Activated naive CD4-positive, alpha-beta T cell treated with anti-CD3 and anti-CD28 coated beads, Interleukin-2, amount 10 ng/mL, durations not matched to agents 7 days and 5 days (primary cell): ENCODE measurements around the gene INSRR.

ENCODE experiments used
- CTCF ChIA-PET: fragments of 350-600 bp; sonication (Branson Sonifier 250); formaldehyde crosslinking; loops from one replicate; lab custom pipeline; 2021; ENCODE audit warnings: antibody characterized with exemption; lab: Charles Lee
- DNase-seq: peaks from one replicate; pipeline ENCODE4 v3.0.0-alpha.2; 2020
- H3K27ac Mint-ChIP-seq: one replicate; pipeline ENCODE4 v1.8.0; 2021; ENCODE audit warnings: mild to moderate bottlenecking, moderate library complexity, mixed read lengths
- H3K27me3 Mint-ChIP-seq: one replicate; pipeline ENCODE4 v1.8.0; 2021; ENCODE audit warnings: mild to moderate bottlenecking, mixed read lengths
- H3K36me3 Mint-ChIP-seq: one replicate; pipeline ENCODE4 v1.8.0; 2021; ENCODE audit warnings: mixed read lengths
- H3K4me1 Mint-ChIP-seq: one replicate; pipeline ENCODE4 v1.8.0; 2021; ENCODE audit warnings: mixed read lengths
- H3K4me3 Mint-ChIP-seq: one replicate; pipeline ENCODE4 v1.8.0; 2021; ENCODE audit warnings: mild to moderate bottlenecking, moderate library complexity, mixed read lengths
- H3K9me3 Mint-ChIP-seq: one replicate; pipeline ENCODE4 v1.8.0; 2021; ENCODE audit warnings: mixed read lengths

INSRR gene

DNA sequence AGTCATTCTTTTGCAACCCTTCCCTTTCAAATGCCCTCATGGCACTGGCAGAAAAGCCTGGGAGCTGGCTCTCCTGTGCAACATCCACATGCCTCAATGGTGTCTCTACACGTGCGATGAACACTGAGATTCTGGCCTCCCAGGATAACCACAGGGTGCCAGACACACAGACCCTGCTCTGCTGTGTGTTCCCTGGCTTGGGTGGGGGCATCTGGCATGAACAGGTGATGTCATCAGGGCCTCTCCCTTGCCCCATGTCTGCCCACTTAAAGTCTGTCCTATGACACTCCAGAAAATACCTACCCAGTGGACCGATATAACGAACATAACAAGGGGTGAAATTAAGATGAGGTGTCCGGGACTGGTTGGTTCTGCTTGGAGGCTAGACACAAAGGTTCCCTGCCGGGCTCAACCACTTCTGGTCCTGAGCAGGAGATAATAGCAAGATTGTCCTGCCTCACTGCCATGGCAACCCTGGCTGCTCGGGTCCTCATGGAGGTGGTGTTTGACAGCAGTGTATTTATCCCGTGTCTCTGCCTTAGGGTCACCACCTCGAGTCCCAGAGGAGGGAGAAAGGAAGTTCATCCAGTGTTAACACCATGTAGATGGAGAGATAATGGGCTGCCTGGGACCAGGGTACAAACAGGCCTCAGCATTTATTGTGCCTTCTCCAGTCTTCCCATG, 19.3 kb downstream of the INSRR start:
- no peaks in the 10 kb centered on the region for H3K36me3 Mint-ChIP-seq
- CTCF ChIA-PET: interaction anchor here (0.6 to 6.6 kb wide), 21 partner anchors 9 to 113 kb away, joined by 3 to 191 read pairs (median 10); partner anchors contain the start of genes INSRR, NTRK1, PEAR1 and SH2D2A
- no peak for DNase-seq
- H3K27me3 Mint-ChIP-seq: peaks cover 82% of the 10 kb centered on the region
- no peak overlapping the region for H3K4me3 Mint-ChIP-seq
- peaks cover 31% of the 10 kb centered on the region for H3K4me1 Mint-ChIP-seq
- no peak overlapping the region for H3K27ac Mint-ChIP-seq
- no peaks in the 10 kb centered on the region for H3K9me3 Mint-ChIP-seq

DNA sequence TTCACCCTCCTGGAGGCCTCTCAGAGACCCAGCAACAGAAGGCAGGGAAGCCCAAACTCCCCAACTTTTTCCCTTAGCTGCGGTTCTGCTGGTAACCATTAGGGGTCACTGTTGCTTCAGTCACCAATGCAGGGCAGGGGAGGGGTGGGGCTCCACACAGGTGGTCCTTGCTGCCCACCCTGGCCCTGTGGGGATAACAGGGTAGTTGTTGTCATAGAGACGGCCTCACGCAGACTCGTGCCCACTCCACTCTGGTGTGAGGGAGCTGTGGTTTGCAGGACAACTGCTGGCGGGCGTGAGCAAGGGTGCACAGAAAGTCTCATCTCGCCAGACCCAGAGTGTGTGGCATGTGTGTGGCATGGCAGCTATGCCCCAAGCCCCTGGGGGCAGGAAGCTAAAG, 19.9 kb downstream of the INSRR start:
- H3K9me3 Mint-ChIP-seq: no peaks in the 10 kb centered on the region
- CTCF ChIA-PET: interaction anchor here (0.6 to 6.6 kb wide), 26 partner anchors 9 to 132 kb away, joined by 3 to 191 read pairs (median 5); partner anchors contain the start of genes INSRR, NTRK1, PEAR1 and SH2D2A
- H3K36me3 Mint-ChIP-seq: no peaks in the 10 kb centered on the region
- H3K27ac Mint-ChIP-seq: no peak overlapping the region
- no peak overlapping the region for H3K4me3 Mint-ChIP-seq
- H3K27me3 Mint-ChIP-seq: peaks cover 82% of the 10 kb centered on the region
- peaks cover 34% of the 10 kb centered on the region for H3K4me1 Mint-ChIP-seq
- peak; percentile 66 for DNase-seq

DNA sequence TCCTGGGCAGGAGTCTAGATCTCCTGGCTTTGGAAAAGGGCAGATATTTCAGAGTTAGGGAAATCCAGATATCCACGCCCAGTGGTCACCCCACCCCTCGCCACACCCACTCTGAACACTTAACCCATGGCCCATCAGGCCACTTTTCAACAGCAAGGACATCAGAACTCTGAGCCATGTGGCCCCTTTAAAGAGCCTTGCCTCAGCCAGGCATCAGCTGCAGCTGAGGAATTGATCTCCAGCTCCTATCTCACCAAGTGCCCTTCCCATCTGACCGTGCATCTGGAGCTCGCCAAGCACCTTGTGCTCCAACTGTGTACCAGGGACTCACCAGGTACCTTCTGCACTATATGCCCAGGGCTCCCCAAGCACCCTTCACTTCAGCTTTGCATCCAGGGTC, 22.0 kb downstream of the INSRR start:
- CTCF ChIA-PET: interaction anchor here (1.3 to 6.6 kb wide), 9 partner anchors 8 to 147 kb away, joined by 3 to 191 read pairs (median 43); partner anchors contain the start of genes INSRR, NTRK1 and PEAR1
- Mint-ChIP-seq H3K27ac (no peak overlapping the region), H3K36me3 (no peaks in the 10 kb centered on the region), H3K4me3 (no peak overlapping the region), H3K9me3 (no peaks in the 10 kb centered on the region), H3K4me1 (peaks cover 38% of the 10 kb centered on the region), H3K27me3 (peaks cover 82% of the 10 kb centered on the region)
- DNase-seq: no peak

DNA sequence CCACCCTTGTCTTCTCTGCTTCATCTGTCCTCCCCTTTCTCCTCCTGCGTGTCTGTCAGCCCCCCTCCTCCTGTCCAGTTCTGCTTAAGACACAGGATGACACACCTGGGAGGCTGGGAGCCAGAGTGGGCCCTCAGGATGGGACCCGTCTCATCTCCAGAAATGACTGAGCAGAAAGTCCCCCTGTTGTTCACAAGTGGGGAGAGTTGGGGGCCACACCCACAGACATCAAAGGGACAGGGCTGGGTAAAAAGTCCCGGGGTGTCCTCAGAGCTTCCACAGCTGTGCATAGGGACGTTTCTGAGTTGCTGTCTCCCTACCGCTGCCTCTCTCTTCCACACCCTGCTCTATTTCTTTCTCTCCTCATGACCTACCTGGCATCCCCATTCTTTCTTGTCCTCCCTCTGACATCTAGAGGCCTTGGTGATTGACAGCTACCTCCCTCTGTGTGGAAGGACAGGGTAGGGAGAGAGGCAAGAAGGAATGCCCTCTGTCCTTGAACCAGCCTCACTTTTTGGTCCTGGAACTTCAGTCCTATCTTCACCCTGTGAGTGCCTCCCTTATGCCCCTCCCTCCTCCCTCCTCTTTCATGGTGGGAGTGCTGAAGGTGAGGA, 22.8 kb downstream of the INSRR start:
- no peak overlapping the region for H3K4me3 Mint-ChIP-seq
- DNase-seq: peak; percentile 54
- no peak overlapping the region for H3K27ac Mint-ChIP-seq
- H3K9me3 Mint-ChIP-seq: no peaks in the 10 kb centered on the region
- H3K4me1 Mint-ChIP-seq: peaks cover 38% of the 10 kb centered on the region
- no peaks in the 10 kb centered on the region for H3K36me3 Mint-ChIP-seq
- peaks cover 82% of the 10 kb centered on the region for H3K27me3 Mint-ChIP-seq
- CTCF ChIA-PET: interaction anchor here (1.1 to 6.6 kb wide), 7 partner anchors 12 to 146 kb away, joined by 3 to 191 read pairs (median 47); partner anchors contain the start of genes INSRR, NTRK1 and PEAR1

DNA sequence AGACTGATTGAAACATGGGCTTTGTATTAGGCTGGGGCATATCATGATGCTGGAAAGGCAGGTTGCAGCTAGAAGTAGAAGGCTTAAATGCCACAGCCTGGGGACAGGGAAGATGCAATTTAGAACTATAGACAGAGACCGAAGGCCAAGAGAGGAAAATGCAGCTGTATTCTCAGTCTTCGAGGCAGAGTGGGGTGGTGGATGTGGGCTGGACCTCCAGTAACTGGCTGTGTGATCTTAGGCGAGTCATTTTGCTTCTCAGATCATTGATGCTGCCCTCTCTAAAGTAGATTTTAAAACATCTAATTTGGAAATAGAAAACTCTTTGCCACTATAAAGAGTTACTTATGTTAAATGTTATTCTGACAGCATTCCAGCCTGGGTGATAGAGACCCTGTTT, 24.6 kb downstream of the INSRR start:
- peaks cover 82% of the 10 kb centered on the region for H3K27me3 Mint-ChIP-seq
- CTCF ChIA-PET: interaction anchor here (0.7 to 6.6 kb wide), 11 partner anchors 13 to 454 kb away, joined by 3 to 191 read pairs (median 4); partner anchors contain the start of genes INSRR and NTRK1
- no peak for DNase-seq
- no peaks in the 10 kb centered on the region for H3K36me3 Mint-ChIP-seq
- peaks cover 38% of the 10 kb centered on the region for H3K4me1 Mint-ChIP-seq
- H3K9me3 Mint-ChIP-seq: no peaks in the 10 kb centered on the region
- no peak overlapping the region for H3K27ac Mint-ChIP-seq
- H3K4me3 Mint-ChIP-seq: no peak overlapping the region

DNA sequence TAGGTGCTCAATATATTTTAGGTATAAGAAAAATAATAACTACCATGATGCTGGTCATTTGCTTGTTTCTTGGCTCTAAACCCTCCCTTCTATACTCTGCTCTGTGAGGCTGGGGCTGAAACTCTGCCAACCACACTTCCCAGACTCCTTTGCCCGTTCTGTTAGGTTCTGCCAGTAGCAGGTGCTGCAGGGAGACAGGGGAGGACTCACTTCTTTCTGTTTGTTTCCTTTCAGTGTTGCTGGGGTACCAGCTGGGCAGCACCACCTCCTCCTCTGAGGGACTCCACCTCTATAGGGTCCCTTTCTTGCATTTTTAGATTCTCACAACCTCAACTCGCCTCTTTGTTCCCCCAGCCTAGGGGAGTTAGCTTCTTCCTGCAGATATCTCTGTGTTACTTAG, 25.3 kb downstream of the INSRR start:
- DNase-seq: peak; percentile 37
- Mint-ChIP-seq H3K4me1 (peaks cover 34% of the 10 kb centered on the region), H3K9me3 (no peaks in the 10 kb centered on the region), H3K4me3 (no peak overlapping the region), H3K36me3 (no peaks in the 10 kb centered on the region), H3K27ac (no peak overlapping the region), H3K27me3 (peaks cover 82% of the 10 kb centered on the region)
- CTCF ChIA-PET: interaction anchor here (0.7 to 6.6 kb wide), 12 partner anchors 12 to 455 kb away, joined by 3 to 191 read pairs (median 4); partner anchors contain the start of genes INSRR and NTRK1

DNA sequence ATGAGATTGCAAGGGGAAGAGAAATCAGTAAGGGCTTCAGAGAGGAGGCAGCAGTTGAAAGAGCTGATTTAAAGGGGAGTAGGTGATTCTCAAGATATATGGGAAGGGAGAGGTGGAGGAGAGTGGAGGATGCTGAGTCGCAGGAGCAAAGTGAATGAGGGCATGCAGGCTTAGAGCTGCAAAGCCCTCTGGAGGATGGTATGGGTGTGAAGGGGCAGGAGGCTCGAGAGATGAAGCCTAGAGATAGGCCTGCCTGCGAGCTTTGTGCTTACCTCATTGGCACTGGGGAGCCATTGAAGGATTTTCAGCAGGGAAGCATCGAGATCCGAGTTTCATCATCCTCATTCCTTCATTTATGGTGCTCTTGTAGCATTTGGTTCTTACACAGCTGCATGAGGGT, 26.5 kb downstream of the INSRR start:
- Mint-ChIP-seq H3K27me3 (peaks cover 85% of the 10 kb centered on the region), H3K4me1 (peaks cover 34% of the 10 kb centered on the region), H3K36me3 (no peaks in the 10 kb centered on the region), H3K9me3 (no peaks in the 10 kb centered on the region), H3K27ac (no peak overlapping the region), H3K4me3 (no peak overlapping the region)
- DNase-seq: no peak
- CTCF ChIA-PET: interaction anchor here (0.9 to 3.2 kb wide), 5 partner anchors 8 to 143 kb away, joined by 3 to 10 read pairs (median 4); partner anchors contain the start of gene NTRK1

DNA sequence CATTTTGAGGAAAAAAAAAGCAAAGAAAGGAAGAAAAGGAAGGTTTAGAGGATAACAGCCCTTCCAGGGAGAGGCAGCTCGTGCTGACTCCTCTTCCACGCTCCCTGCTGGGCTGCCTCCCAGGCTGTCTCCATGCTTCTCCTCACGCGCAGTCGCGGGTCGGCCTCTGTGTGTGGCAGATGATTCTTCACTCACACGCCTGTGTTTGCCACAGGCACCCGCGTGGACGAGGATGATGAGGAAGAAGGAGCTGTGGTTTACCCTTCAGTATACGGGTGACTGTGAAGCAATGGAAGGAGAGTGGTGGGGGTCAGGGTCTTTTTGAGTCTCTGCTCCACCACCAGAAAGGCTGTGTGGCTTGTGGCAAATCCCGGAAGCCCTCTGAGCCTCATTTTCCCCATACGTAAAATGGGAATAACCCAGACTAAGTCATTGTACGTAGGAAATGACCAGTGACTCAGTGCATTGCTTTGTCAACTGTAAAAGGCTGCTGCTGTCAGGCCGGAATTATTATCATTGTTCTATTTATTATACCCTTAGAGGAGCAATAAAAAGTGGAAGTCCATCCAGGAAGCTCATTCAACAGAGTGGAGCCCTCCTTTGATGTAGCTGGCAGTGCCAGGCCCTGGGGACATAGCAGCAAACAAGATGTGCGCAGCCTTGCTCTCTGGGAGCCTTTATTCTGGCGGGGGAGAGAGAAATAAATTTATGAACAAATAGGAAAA, 30.4 kb downstream of the INSRR start:
- Mint-ChIP-seq H3K4me3 (no peak overlapping the region), H3K27ac (no peak overlapping the region)

DNA sequence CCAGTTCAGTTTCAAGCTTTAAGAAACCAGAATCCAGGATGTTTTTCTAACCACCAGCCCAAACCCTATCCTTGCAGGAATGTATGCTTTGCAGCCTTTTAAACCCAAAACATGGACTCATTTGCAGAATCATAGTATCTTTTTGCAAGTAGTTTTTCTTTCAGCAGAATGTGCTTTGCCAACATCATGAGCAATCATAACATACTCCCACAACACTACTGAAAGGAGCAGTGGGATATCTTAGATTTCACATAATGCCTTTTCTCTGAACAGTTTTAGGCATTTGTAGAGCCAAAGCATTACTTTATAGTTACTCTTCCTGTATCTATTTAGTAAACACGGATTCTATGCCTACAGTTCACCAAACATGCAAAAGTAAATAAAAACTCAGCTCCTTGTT, 32.3 kb downstream of the INSRR start:
- H3K36me3 Mint-ChIP-seq: no peaks in the 10 kb centered on the region
- CTCF ChIA-PET: interaction anchor here (0.8 to 3.1 kb wide), 5 partner anchors 12 to 138 kb away, joined by 3 to 20 read pairs (median 3); partner anchors contain the start of gene NTRK1
- H3K4me3 Mint-ChIP-seq: no peak overlapping the region
- peaks cover 65% of the 10 kb centered on the region for H3K27me3 Mint-ChIP-seq
- peaks cover 8% of the 10 kb centered on the region for H3K4me1 Mint-ChIP-seq
- H3K27ac Mint-ChIP-seq: no peak overlapping the region
- no peaks in the 10 kb centered on the region for H3K9me3 Mint-ChIP-seq
- no peak for DNase-seq

More for the DNA sequence above, 30.4 kb downstream of the INSRR start:
- Mint-ChIP-seq H3K27me3 (peaks cover 66% of the 10 kb centered on the region), H3K4me1 (peaks cover under 1% of the 10 kb centered on the region), H3K9me3 (no peaks in the 10 kb centered on the region), H3K36me3 (no peaks in the 10 kb centered on the region)
- CTCF ChIA-PET: interaction anchor here (1.0 to 1.7 kb wide), 2 partner anchors 10 to 27 kb away, joined by 4 to 11 read pairs; no protein-coding TSS in a partner anchor
- DNase-seq: no peak

DNA sequence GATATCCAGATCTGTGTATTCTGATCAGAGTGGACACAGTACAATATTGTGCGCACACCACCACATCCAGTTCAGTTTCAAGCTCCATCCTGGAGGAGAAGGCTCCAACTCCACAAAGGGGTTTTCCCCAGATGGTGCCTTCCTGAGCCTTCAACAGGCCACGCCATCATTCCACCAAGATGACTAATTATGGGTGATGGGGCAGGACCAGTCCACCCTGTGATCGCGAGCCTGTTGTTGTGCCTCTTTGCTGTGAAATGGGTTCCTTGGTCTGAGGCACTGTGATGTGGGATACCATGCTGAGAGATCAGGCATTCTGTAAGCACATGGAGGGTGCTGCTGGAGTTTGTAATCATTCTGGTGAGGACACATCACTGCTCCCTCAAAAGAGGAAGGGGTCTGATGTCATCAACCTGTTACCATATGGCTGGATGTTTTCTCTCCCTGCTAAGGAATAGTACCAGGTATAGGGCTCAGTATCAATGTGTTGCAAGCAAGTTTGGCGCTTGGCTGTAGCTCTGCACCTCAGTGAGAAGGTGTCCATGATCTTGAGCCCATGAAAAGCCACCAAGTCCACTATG, 35.6 kb downstream of the INSRR start:
- Mint-ChIP-seq H3K27ac (no peak overlapping the region), H3K4me1 (peaks cover 18% of the 10 kb centered on the region), H3K4me3 (no peak overlapping the region), H3K9me3 (no peaks in the 10 kb centered on the region), H3K36me3 (peaks cover 3% of the 10 kb centered on the region), H3K27me3 (peaks cover 51% of the 10 kb centered on the region)
- CTCF ChIA-PET: interaction anchor here (1.0 to 3.8 kb wide), 3 partner anchors 9 to 25 kb away, joined by 3 to 20 read pairs (median 3); no protein-coding TSS in a partner anchor
- DNase-seq: no peak

DNA sequence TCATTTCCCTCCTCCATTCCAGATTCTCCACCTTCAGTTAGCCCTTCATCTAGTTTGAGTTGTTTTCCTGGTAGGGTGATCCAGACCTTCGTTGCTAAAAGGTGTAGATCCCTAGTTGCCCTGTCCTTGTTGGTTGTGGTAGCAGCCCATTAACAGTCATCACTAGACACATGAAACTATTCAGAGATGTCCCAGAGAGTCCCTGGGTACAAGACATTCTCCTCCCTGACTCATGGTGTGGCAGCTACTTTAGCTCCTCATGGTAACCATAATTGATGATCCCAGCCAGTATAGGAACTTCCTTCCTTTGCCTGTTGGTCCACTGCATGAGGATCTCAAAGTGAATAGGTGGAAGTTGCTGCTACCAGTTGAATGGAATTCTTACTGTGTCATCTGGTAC, 36.2 kb downstream of the INSRR start:
- CTCF ChIA-PET: interaction anchor here (1.0 to 3.8 kb wide), 4 partner anchors 14 to 37 kb away, joined by 3 to 20 read pairs (median 5); partner anchors contain the start of gene NTRK1
- Mint-ChIP-seq H3K4me1 (peaks cover 22% of the 10 kb centered on the region), H3K9me3 (no peaks in the 10 kb centered on the region), H3K4me3 (no peak overlapping the region), H3K36me3 (peaks cover 3% of the 10 kb centered on the region), H3K27ac (no peak overlapping the region), H3K27me3 (peaks cover 48% of the 10 kb centered on the region)
- DNase-seq: no peak

DNA sequence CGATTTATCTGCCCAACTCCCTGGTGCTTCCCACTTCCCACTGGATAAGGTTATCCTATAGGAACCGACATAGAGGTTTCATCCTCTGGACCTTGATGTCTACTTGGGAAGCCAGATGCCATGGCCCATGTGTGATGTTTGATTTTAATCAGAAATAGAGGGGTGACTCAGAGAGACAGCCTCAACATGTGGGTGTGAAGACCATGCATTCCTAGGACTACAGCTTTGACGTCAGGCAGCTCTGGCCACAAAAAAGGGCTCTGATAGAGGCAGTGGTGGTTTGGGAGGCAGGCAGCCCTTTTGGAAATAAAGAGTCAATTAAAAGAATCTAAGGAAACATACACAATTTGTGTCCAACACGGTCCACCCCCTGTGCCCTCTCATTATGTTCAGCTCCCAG, 37.1 kb downstream of the INSRR start:
- Mint-ChIP-seq H3K27ac (no peak overlapping the region), H3K4me3 (no peak overlapping the region)
- no peak for DNase-seq

More for the DNA sequence above, 37.1 kb downstream of the INSRR start:
- Mint-ChIP-seq H3K27me3 (peaks cover 51% of the 10 kb centered on the region), H3K36me3 (peaks cover 3% of the 10 kb centered on the region), H3K4me1 (peaks cover 29% of the 10 kb centered on the region), H3K9me3 (no peaks in the 10 kb centered on the region)
- CTCF ChIA-PET: interaction anchor here (0.7 to 3.8 kb wide), 6 partner anchors 8 to 95 kb away, joined by 3 to 20 read pairs (median 3); partner anchors contain the start of gene NTRK1
